Superior temporal gyrus (tissue), 1 donor: ENCODE results near the gene HSDL1.

Experiments used
- DNase-seq: peaks from one replicate; pipeline ENCODE4 v3.0.0-alpha.2; 2016; ENCODE audit errors: extremely low spot score

Gene HSDL1

DNA sequence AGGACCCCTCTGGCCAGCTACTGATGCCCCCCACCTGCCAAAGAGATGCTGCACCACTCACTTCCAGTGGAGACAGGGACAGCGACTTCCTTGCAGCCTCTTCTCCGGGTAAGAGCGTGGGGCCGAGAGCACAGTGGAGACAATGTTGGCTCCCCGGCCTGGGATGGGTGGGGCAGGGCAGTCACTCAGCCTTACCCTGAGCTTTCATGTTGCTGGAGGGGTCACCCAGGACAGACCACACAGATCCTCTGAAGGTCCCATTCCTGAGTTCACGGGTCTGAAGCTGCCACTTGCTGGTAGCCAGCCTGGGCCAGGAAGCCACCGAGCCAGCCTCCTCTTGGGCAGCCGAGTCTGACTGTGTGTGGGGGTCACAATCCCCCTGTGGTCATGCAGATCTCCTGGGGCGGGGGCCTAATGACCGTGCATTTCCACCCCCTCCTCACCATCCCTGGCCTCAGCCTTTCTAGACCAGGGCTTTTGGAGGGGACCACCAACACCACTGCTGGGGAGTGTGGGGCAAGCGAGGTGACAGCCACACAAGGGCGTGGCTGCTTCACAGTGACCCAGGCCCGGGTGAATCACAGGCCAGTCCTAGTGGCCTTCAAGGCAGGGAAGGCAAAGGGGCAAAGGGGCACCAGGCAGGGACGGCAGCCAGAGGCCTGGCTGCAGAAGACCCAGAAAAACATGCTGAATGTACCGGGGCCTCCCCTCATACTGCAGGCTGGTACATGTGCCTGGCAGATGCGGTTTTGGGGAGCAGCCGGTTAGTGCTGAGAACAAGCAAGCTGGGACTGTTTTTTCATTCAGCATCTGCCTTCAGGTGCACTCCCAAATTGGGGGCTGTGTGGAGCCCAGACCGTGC lies 31.4 kb upstream of the HSDL1 start:
- DNase-seq, result no peak

DNA sequence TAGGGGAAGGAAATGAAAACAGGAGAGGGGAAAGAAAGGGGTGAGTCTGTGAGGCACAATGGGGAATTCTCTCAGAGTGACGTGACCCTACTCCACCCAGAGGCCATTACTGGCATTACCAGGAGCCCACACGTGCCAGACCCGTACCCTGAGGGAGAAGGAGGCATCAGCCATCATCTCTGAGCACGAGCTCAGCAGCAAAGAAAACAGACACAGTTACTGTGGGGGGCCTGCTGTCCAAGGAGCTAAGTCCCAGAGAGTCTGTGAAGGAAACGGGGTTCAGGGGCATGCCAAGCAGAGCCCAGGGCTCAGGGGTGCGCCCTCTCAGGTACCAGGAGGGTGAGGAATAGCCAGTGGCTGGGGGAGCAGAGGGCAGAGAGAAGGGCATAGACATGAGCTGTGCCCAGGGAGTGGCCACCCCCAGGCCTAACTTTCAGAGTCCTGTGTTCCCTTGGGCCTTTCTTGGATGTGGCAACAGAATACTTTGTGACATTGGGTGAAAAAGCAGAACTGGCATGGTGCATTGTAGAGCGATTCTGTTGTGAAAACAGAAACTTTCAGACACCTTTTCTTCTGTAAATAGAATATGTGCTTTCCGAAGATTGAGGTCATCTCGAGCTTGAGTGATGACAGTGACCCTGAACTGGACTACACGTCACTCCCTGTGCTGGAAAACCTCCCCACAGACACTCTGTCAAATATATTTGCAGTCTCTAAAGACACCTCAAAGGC lies 30.5 kb upstream of the HSDL1 start:
- peak; percentile 55 for DNase-seq

DNA sequence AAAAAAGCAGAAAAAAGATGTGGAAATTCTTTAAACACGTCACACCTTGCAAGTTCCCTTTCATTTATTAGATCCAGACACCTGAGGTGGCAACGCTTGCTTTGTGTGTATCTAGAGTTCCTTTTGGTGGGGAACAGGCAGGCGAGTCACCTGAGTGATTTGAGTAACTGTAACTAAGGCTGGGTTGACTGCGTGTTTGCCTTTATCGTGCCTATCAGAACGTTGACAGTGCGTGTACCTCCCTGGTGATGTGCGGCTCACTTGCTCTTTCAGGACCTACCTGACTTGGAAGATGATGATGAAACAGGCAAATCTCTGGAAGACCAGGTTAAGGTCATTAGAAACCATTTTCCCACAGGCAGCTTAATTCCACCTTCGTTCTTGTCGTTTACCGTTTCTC lies 29.4 kb upstream of the HSDL1 start:
- no peak for DNase-seq

DNA sequence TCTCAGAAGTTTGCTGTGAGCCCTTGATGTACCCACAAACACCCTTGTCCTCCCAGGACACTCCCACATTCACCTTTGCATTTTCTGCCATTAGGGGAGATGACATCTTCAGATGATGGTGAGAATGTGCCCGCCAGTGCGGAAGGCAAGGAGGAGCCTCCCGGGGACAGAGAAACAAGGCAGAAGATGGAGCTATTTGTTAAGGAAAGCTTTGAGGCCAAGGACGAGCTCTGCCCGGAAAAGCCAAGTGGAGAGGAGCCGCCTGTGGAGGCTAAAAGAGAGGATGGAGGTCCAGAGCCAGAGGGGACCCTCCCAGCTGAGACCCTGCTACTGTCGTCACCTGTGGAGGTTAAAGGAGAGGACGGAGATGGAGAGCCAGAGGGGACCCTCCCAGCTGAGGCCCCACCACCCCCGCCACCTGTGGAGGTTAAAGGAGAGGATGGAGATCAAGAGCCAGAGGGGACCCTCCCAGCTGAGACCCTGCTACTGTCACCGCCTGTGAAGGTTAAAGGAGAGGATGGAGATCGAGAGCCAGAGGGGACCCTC lies 24.9 kb upstream of the HSDL1 start:
- DNase-seq, result no peak

DNA sequence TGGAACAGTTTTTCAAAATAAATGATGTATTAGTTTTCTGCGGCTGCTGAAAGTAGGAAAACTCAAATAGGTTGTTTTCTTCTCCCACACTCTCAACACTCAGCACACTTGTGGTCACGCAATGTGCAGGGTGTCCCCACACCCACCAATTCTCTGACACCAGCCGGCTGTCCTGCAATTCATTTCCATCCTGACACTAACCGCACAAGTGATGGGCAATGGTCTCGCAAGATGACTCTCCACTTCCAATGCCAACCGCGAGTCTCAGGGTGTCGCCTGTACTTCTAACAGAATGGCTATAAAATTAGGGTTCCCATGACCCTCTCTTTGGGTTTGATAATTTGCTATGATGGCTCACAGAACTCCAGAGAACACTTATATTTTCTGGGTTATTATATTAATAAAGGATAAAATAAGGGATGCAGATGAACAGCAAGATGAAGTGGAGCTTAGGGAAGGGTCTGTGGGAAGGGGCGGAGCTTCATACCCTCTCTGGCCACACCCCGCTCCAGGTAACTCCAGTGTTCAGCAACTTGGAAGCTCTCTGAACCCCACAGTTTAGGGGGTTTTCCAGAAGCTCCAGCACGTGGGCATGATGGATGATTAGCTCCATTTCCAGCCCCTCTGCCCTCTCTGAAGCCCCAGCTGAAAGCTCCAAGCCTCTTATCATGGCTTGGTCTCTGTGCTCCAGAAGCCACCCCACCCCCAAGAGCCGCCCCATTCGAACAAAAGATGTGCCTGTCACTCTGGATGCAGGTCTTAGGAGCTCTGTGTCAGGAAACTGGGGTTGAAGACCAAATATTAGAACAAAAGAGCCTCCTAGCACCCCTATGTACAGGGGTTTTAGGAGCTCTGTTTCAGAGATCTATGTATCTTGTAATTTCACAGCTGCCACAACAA lies 22.1 kb upstream of the HSDL1 start:
- DNase-seq, result no peak

DNA sequence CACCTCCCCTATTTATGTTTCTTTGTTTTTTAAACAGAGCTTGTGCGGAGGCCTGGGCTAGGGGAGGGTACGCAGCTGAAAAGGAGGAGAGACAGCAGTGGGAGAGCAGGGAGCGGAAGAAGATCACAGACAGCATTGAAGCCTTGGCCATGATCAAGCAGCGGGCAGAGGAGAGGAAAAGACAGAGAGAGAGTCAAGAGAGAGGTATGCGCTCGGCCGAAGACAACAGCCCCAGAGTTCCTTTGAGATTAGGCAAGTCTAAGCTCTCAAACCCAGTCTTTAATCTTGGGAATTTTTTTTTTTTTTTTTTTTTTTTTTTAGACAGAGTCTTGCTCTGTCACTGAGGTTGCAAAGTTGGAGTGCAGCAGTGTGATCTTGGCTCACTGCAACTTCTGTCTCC lies 20.8 kb upstream of the HSDL1 start:
- no peak for DNase-seq

DNA sequence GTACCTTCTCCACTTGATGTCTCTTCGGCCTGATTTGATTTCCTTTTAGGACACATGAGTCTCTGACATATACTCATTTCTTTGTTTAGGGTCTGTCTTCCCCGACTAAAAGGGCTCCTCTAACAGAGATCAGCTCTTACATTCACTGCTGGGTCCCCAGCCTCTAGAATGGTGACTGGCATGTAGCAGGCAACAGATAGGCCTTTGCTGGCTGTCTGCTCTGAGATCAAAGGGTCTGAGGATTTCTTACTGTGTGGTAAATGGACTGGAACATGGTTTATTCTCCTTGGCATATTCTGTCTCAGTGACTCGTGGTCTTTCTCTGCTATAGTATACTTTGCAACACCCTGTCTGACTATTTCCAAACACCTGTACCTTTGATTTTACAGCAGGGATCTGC lies 16.8 kb upstream of the HSDL1 start:
- DNase-seq, result no peak

DNA sequence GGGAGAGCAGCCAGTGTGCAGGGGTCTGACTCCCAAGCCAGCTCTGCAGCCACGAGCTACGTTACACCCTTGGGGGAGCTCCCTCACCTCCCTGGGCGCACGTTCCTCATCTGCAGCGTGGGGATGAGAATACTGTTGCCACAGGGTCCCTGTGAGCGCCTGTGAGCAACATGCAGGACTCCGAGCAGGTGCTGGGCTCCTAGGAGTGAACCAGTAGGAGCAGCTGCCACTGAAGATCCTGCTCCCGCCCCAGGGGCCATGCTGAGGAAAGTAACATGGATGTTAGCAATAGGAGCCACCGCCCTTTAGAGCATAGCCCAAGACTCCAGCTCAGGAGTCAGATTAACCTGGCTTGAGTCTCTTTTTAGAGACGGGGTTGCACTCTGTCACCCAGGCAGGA lies 16.1 kb upstream of the HSDL1 start:
- no peak for DNase-seq

DNA sequence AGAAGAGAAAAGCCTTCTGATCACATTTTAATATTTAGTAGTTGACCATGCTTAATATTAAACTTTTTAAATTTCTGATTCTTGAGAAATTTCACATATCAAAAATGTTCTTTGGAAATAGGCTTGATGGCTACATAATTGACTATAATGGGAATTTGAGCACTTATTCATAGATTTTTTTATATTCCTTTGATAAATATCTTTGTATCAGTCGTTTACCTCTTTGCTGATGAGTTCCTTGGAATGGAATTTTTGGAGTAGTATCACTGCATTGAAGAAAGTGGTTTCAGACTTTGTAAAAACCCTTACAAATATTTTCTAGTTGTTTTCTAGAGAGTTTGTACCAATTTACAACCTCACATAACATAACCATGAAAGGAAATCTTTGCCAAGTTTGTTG lies 14.8 kb upstream of the HSDL1 start:
- DNase-seq, result no peak

DNA sequence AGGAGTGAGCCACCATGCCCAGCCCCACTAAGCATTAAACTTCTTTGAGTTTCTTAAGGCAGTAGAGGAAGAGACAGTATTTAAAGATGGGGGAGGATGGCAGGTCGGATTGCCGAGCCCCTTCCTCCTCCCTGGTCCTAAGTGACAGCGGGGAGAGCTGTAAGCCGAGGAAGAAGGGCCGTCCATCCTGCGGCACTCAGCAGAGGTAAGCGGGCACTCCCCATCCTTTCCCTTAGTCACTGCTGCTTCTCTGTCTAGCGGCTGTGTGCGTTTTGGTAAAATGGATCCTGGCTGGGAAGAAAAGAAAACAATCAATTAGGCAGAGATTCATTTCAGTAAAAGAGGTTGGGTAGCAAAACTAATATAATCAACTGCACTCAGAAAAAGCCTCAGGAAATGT lies 14.0 kb upstream of the HSDL1 start:
- DNase-seq, result no peak

DNA sequence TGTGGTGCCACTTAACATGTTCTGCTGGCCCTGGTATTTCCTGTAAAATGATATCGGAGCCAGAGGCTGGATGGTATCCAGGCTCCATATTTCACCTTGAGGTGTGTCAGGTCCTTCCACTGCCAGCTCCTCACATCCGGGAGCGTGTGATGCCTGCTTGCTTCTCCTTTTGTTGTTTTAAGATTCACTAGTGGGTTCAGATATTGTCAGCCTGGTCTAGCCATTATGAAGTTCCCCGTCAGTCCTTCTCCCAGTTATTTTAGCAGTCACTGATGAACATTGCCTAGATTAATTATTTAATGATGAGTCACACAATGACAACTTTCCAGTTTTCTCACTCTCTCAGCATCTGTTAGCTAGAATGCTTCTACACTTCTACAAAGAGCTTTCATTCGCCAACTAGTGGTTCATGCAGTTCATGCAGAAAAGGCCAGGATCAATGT lies 11.4 kb upstream of the HSDL1 start:
- DNase-seq, result no peak

DNA sequence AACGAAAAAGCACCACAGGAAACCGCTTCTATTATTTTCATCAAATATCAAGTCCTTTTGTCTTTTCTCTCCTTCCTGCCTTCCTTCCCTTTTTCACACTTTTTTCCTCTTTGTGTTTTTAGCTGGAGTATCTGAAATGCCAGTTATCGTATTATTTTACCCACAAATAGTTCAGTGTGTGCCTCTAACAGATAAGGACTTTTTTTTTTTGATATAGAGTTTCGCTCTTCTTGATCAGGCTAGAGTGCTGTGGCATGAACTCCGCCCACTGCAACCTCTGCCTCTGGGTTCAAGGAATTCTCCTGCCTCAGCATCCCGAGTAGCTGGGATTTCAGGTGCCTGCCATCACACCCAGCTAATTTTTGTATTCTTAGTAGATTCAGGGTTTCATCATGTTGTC lies 10.8 kb upstream of the HSDL1 start:
- DNase-seq, result no peak

DNA sequence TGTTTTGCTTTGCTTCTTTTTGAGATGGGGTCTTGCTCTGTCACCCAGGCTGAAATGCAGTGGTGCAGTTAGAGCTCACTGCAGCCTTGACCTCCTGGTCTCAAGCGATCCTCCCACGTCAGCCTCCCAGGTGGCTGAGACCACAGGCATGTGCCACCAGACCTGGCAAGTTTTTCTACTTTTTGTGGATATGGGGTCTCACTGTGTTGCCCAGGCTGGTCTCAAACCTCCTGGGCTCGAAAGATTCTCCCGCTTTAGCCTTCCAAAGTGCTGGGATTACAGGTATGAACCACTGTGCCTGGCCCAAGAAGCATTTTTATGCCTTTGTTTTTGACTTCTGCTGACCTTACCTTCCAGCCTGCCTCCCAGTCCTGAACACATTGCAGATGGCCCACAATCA lies 10.2 kb upstream of the HSDL1 start:
- DNase-seq, result no peak

DNA sequence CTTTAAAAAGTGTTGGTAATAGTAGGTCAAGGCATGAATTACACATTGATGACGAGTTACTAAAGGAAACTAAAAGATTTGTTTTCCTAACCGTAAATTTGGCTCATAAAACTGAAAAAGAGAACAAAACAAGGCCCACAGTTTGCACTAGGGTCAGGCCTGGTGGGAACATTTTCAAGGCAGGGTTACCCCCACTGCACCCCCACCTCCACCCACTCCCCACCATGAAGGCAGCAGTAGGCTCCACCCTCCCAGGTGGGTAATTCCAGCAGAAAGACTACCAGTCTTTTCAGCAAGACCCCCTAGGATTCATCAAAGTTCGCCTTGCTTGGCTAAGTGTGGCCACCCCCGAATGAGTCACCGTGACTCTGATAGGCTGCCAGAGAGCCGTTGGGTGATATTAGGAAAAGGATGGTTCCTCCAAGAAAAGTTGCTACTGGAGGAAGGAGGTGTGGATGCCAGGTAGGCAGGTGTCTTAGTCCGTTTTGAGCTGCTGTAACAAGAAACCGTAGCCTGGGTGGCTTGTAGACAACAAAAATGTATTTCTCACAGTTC lies 8.8 kb upstream of the HSDL1 start:
- DNase-seq, result no peak

DNA sequence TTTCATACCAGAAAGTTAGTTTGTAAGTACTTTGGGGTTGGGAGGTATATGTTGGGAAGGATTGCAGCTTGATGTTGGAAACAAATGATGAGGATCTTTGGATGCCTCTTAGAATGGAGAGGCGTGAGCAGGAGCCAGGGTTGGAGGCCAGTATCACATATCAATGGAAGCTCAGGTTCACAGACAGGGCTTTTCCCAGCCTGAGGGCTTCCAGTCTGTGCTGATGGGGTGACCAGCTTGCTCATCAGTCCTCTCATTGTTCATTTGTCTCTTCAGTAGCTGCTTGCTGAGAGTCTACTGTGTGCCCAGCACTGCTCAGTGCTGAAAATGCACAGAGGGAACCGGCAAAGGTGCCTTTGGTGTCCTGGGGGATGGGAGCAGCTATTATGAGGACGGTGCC lies 5.9 kb upstream of the HSDL1 start:
- DNase-seq, result no peak

DNA sequence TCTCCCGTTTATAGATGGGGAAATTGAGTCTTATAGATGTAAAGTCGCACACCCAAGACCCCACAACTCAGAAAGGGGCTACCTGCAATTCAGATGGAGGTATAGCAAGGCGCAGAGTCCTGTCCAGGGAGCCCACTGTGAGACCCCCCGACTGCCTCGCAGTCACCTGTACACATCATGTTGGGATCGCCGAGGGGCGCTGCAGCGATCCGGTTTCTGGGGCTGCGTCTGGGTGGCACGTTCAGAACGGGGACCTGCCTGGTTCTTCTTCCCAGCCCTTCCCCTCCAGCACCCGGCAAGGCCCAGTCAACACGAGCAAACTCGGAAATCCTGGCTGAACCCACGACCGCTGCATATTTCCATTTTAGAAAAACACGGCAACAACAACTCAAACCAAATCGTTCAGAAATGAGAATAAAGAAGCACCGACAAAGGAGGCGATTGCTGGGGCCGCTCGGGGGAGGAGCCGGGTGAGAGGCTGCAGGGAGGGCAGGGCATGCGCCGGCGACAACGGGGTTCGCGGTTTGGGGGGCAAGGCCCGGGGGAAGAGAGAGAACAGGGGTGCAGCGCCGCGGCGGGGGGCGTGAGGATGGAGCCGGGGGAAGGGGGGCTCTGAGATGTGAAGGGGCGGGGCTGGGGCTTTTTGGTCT lies 643 bp downstream of the HSDL1 start:
- peak; percentile 17 for DNase-seq

DNA sequence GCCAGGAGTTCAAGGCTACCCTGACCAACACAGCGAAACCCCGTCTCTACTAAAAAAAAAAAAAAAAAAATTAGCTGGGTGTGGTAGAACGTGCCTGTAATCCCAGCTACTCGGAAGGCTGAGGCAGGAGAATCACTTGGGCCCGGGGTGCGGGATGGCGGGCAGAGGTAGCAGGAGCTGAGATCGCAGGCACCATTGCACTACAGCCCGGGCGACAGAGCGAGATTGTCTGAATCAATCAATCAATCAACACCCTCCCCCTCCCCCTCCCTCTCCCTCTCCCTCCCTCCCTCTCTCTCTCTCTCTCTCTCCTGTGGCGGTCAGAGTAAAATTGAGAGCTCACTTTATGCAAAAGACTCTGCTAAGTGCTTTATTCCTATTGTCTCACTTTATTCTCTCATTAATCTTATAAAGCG lies 1.2 kb downstream of the HSDL1 start:
- DNase-seq, result no peak

DNA sequence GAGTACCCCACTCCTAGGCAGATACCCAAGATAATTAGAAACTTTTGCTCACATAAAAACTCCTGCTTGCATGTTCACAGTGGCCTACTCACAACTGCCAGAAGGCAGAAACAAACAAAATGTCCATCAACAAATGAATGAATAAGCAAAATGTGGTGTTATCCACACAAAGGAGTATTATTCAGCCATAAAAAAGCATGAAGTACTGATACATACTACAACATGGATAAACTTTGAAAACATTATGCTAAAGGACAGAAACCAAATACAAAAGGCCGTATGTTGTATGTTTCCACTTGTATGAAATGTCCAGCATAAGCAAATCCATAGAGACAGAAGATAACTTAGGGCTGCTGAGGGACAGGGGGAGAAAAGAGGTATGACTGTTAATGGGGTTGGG lies 1.9 kb downstream of the HSDL1 start:
- no peak for DNase-seq

DNA sequence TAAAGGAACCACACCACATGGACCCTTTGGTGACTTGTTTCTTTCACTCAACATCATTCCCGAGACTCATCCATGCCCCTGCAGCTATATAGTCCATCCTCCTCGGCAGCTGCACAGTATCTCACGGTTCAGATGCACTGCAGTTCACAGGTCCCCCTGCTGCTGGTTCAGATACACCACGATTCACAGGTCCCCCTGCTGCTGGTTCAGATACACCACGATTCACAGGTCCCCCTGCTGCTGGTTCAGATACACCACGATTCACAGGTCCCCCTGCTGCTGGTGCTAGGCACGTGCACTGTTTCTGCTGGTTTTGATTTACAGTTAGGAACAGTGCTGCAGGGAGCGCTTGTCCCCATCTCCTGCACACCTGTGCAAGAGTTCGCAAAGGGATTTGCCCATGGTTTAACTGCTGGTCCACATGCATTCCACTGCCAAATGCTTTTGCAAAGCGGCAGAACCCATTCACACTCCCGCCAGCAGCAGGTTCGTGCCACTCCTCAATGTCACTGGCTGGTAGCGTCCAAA lies 3.8 kb downstream of the HSDL1 start:
- no peak for DNase-seq

DNA sequence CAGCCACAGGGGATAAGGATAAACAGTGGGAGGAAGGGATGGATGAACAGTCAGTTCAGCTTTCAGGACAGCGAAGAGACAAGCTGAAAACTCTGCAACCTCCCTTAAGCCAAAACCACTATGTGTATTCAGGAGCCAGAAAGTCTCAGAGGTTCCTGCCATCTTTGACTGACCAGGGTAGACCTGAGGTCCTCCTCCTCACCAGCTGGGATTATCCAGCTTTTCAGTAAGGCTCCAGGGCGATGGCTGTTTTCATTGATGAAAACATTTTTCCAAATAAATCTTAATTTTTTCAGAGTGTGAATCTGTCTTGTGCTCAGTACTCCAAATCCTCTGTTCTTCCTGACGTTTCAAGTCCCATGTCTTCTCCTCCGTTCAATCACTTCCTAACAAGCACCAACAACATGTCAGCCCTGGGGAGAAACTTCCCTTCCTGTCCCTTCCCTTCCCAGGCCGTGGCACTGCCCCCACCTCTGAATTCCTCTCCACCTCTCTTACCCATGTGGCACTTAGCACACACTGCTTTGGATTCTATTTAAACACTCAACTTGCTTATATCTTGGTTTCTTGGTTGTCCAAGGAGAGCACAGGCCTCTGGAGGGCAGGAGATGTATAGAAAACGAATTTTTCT lies 5.2 kb downstream of the HSDL1 start:
- DNase-seq, result no peak
